ENCODE results near the gene EREG.
"Not testable (repeated sequence)": the region's sequence is repeated elsewhere in the genome, so short reads cannot be mapped to it uniquely, and the experiment has no call there.

The EREG gene

DNA sequence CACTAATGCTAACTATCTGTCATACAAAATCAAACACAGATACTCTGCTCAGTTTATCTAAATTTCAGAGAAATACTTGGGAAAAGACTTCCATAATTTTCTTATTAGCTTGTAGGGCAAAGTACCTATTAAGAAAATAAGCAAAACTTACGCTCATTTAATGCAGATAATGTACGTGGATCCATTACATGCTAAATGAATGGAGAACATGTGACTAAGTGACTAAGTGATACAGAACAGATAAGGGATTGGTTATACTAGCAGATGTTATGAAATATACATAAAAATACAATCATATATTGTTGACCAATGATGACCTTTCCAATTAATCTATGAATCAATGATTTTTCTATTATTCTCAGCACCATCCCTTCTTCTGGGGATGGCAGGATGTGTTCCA lies 25.7 kb downstream of the EREG start:
- DNase-seq (ENCODE audit: low read depth) = no peak

- DNase-seq (ENCODE audit: low read depth) = no peak
Measured at GRCh38 chr4:74391346-74391745, 26.4 kb downstream of the EREG start.

DNA sequence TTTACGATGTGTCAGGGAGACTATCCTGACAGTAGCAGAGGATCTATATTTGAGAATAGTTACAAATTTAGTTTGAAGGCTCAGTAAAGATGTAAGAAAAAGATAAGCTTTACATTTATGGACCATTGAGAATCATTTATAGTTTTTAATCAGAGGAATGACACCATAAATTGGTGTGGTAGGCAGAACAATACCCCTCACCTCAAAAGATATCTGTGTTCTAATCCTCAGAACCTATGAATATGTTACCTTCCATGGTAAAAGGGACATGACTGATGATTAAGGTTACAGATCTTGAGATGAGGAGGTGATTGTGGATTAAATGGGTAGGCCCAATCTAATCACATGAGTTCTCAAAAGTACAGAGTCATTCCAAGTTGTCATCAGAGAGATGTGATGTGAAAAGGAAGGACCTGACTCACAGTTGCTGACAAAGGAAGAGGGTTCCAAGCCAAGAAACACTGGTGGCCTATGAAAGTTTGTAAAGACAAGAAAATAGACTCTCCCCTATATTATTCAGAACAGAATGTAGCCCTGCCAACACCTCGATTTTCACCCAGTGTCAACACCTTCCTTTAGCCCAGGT lies 27.0 kb downstream of the EREG start:
- no peak for DNase-seq (ENCODE audit: low read depth)

GRCh38 chr4:74394476-74395136 lies 29.7 kb downstream of the EREG start:
- DNase-seq (ENCODE audit: low read depth) = peak; percentile 79

- no peak for DNase-seq (ENCODE audit: low read depth)
Measured at GRCh38 chr4:74395633-74396032, 30.7 kb downstream of the EREG start.

- no peak for DNase-seq (ENCODE audit: low read depth)
Measured at GRCh38 chr4:74397748-74398426, 32.9 kb downstream of the EREG start.

- not testable (repeated sequence) for DNase-seq (ENCODE audit: low read depth)
Measured at GRCh38 chr4:74398894-74399589, 34.1 kb downstream of the EREG start.

DNA sequence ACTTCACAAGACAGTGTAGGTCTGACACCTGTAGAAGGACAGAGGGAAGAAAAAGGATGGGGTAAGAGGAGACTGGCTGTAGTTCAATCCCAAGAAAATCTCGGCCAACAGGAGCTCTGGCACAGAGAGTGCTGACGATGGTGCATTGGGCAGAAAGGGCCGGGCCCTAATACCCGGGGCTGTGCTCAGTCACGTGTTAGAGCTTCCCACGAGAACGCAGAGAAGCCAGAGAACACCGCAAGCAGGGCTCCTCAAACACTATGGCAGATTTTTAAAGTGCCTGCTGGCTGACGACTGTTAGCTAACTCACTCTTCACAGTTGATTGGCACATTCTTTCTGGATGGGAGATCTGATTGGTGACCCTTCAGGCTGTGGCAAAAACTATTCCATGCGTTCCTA lies 35.5 kb downstream of the EREG start:
- no peak for DNase-seq (ENCODE audit: low read depth)

DNA sequence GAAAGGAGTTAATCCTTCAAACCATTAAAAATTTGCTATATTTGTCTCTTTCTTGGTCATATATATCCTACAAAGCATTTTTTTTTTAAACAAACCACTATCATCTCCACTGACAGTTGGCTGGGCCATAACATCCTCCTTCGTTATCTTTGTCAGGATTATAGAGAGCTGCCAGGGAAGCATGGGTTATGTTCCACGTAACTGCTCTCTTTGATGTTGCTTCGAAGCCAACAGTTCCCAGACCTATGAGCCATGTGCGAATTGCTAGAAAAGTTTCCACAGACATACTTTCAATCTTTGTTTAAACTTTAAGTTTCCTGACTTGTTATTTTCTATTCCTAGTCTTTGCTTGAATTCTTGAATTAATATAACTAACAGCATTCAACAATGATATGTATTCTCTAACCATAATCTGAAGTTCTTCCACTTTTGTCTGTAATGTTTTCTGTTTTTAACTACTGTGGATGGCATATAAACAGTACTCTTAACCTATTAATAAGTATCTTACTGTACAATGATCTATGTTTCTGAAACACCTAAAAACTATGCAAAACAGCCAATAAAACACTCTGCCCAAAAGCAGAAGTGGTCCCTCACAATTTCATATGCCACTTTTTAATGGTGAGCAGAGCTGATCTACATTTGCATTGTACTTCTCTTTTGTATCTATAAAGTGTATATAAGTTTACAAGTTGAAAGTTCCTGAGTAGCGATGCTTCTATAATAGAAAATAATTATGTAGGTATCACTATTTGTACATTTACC lies 37.9 kb downstream of the EREG start:
- DNase-seq (ENCODE audit: low read depth) = no peak

DNA sequence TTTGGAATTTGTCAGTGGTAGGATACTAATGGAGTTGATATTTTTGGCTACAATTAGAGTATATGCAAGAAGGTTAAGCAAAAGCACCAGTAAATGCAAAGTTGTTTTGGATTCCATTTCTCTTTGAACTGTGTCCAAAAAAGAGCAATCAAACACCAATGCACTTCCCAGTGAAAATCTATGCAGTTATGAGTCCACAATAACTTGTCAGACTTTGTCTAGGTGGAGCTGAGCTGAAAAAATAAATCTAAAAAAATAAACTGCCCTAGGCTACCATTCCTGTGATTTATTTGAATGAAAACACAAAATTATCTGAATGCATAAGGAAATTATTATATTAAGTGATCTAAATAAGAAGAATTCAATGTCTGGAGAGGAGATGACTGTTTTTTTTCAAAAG lies 42.9 kb downstream of the EREG start:
- DNase-seq (ENCODE audit: low read depth) = no peak

DNA sequence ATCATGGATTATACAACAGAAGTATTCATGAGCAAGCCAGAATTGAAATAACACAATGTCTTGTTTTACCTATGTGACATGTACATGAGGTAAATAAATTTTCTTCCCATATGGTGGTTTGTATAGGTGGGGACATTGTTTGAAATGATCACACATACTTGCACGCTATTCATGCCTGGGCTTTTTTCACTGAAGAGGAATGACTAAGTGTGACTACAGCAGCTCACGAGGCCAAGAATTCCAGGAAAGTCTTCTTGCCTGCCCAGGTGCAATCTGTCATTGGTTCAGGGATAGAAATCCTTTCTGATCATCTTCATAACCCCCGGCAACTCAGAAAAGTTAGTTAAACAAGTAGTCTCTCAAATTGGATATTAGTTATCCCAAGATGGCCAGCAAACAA lies 43.7 kb downstream of the EREG start:
- DNase-seq (ENCODE audit: low read depth) = no peak

DNA sequence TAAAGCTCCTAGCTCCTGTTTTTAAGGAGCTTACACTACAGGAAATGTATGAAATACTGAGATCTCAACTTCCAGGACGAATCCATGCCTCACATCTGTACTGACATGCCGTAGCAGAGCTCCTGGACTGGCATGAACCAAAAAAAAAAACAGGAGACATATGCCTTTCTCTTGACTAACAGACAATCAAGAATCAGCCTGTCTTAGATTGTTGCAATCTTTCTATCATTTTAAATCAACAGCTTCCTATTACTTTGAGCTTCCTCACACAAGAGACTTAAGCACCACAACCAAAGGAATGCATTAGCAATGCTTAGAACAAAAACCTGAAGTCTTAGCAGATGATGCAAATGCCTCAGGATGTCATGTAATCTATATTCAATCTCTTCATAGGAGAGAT lies 45.3 kb downstream of the EREG start:
- no peak for DNase-seq (ENCODE audit: low read depth)

- DNase-seq (ENCODE audit: low read depth) = no peak
Measured at GRCh38 chr4:74412225-74412624, 47.3 kb downstream of the EREG start.

DNA sequence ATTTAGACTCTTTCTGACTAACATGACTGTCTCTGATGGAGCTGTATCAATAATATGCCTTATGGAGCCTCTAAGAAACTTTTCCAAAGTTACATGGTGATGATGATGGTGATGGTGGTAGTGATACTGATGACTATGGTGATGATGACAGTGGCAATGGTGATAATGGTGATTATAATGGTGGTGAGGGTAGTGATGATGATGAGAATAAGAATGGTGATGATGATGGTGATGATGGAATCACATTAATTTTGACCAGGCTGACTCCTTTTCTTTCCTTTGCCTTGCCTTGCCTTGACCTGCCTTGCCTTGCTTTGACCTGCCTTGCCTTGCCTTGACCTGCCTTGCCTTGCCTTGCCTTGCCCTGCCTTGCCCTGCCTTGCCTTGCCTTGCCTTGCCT lies 48.3 kb downstream of the EREG start:
- DNase-seq (ENCODE audit: low read depth) = no peak

- no peak for DNase-seq (ENCODE audit: low read depth)
Measured at GRCh38 chr4:74414149-74414809, 49.3 kb downstream of the EREG start.

DNA sequence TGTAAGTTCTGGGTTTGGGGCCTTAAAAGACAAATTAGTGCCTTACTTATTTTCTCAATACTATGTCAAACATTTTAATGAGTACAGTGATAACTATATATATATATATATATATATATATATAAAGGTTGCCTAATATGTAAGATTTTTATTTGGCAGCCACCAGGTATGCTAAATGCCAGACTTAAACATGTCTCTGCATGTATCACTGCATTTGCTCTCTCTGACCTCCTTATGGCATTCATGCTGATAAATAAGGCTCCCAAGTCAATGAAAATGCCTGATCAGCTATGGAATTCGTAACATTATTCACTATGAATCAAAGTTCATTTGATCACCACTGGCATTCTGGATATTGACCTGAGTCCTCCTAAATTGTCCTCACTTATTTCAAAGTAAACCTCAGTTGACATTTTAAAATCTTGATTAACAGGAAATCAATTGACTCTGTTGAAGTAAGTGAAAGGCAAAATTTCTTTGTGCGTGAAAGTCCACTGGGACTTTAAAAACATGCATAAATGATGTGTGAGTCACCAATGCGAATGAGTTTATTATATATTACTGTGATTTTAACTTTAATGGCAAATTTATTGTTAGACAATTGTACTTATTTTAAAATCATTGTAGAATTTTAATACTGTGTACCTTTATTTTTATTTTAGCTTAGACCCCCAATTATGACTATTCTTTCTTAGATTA lies 50.8 kb downstream of the EREG start:
- DNase-seq (ENCODE audit: low read depth) = no peak

DNA sequence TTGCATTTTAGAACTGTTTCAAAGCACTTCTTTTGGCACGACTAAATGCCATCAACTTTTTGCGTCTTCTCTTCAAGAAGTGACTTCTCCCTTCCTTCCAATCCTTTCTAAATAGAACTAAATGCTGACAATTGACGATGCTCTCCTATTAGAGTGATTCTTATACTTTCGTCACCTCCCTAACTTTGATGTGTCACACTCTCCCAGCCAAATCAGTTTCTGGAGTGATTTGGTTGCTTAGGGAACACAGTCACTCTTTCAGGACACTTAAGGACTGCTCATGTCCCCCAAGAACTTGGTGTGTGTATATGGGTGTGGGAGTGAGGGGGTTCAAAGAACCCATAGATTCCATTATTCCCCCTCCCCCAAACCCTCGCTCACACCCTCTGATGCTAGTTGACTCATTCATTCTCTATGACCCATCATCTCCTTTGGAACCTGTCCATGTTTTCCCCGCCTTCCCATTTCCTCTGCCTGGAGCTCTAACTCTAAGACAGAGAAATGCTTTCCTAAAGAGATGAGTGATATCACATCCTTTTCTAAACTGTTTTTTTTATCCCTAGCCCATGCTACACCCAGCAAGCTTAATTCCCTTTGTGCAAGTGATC lies 53.2 kb downstream of the EREG start:
- no peak for DNase-seq (ENCODE audit: low read depth)

DNA sequence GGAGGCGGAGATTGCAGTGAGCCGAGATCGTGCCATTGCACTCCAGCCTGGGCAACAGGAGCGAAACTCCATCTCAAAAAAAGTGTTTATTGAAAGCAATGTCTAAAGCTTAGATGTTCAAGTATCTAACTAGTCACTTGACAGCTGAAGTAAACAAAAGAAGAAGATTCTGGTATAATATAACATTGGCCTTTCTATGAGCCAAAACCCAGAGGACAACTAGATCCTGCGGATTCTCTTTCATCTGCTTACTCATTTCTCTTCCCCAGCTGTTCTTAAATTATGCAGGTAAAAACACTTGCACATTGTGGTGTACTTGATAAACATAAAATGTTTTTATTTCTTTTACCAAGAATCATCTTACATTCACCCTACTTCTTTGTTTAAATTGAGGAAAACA lies 55.9 kb downstream of the EREG start:
- DNase-seq (ENCODE audit: low read depth) = no peak

GRCh38 chr4:74423104-74423503 lies 58.2 kb downstream of the EREG start:
- no peak for DNase-seq (ENCODE audit: low read depth)

DNA sequence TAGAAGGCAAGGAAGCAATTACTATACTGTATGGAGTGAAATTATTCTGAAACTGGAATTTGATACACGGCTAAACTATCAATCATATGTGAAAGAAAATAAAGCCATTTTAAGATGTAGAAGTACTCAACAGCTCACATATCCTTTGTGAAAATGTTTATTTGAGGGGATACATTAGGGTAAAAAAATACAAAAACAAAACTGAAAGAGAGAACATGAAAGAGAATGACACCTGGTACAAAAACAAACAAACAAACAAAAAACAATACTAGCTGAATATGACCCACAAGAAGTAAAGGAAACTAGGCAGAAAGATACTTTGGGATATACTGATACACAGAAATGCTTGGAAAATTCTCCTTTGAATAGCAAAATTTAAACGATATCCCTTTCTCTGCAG lies 59.2 kb downstream of the EREG start:
- no peak for DNase-seq (ENCODE audit: low read depth)

DNA sequence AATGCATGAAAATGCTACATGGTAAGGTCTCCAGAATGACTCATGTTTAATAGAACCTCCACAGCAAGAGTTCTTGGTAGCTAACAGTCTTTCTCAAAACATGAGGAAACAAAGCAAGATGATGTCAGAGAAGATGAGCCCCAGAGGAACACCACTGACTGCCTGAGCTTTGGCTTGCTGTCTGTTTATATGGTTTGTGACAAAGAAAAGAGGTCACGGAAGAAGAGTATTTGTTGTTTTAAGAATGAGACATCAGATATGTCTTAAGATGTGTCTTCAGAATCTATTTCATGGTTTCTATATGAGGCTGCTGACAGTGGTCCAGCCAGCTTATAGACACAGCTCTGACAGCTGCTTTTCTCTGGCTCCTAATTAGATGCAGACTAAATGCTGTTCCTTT lies 61.2 kb downstream of the EREG start:
- no peak for DNase-seq (ENCODE audit: low read depth)

Data from non-pigmented ciliary epithelial cell (primary cell).